Stomach smooth muscle (tissue), 2 donors: ENCODE data around the gene PPBP.
"Not testable (repeated sequence)": the region's sequence is repeated elsewhere in the genome, so short reads cannot be mapped to it uniquely, and the experiment has no call there.

Source experiments
- H3K27ac ChIP-seq: one replicate; pipeline ENCODE4 v1.7.0; 2013; ENCODE audit warnings: mild to moderate bottlenecking, low read length, inconsistent platforms
- H3K27me3 ChIP-seq, 2 donors: one replicate each; pipeline ENCODE4 v1.7.0; 2013; ENCODE audit warnings: low read length in 2 of 2; ENCODE audit not compliant: insufficient read depth in 2 of 2, control insufficient read depth in 1 of 2
- H3K36me3 ChIP-seq, 2 donors: one replicate each; pipeline ENCODE4 v1.7.0; 2013; ENCODE audit warnings: low read length in 2 of 2; ENCODE audit not compliant: control insufficient read depth in 2 of 2, insufficient read depth in 2 of 2
- H3K4me1 ChIP-seq: one replicate; pipeline ENCODE4 v1.7.0; 2013; ENCODE audit warnings: low read length; ENCODE audit not compliant: control insufficient read depth, insufficient read depth
- H3K4me3 ChIP-seq, 2 donors: one replicate each; pipeline ENCODE4 v1.7.0; 2013; ENCODE audit warnings: low read length in 2 of 2
- H3K9ac ChIP-seq, 2 donors: one replicate each; pipeline ENCODE4 v1.7.0; 2013; ENCODE audit warnings: low read length in 2 of 2, mild to moderate bottlenecking in 1 of 2
- H3K9me3 ChIP-seq, 2 donors: one replicate each; pipeline ENCODE4 v1.7.0; 2013; ENCODE audit warnings: low read length in 2 of 2; ENCODE audit not compliant: control insufficient read depth in 2 of 2
- donor health status: healthy.
- donor health status: Pancreatic carcinoma.

Gene PPBP

DNA sequence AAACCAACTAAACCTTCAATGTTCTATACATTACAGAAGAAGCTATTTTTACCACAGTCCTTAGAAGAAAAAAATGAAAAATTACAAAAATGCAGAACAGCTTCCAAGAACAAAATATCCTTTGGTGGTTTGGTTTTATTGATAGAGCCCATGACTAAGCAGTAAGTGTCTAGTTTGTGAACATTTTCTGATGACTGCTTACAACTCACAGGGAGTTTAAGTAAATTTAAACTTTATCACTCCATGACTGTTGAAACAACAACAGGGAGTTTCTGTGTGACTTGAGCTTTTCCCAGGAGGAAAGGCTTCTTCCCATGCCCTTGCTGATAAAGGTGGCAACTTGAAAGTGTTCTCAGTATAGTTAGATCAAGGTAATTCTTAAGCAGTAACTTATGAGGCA, 9.1 kb downstream of the PPBP start:
- Histone ChIP-seq H3K4me1 (no peaks in the 10 kb centered on the region), H3K27ac (no peak overlapping the region), H3K9ac (no peak overlapping the region), H3K36me3 (no peaks in the 10 kb centered on the region), H3K9me3 (no peaks in the 10 kb centered on the region), H3K4me3 (no peak overlapping the region), H3K27me3 (peaks cover 0 to 2% of the 10 kb centered on the region in 2 donors)

DNA sequence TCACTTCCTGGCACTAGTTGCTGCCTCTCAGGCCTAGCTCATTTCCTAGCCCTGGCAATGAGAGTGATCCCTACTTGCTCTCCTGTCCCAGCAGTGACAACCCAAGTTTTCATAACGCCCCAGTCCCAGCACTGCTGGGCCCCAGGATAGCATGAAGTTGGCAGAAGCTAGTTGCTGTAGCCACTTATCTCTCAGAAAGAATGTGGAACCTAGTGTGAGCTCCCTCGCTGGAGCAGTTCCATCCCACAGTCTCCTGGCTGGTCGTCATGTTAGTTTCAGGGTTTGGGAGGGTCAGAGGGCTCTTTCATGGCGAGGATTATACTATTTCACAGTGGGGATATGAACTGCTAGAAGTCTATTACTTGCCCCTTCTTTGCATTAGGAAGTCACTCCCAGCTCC, 11.3 kb downstream of the PPBP start:
- Histone ChIP-seq H3K27me3 (peaks cover 0 to 2% of the 10 kb centered on the region in 2 donors), H3K4me3 (no peak overlapping the region), H3K9ac (no peak overlapping the region), H3K36me3 (no peaks in the 10 kb centered on the region), H3K4me1 (no peaks in the 10 kb centered on the region), H3K9me3 (no peaks in the 10 kb centered on the region), H3K27ac (no peak overlapping the region)

DNA sequence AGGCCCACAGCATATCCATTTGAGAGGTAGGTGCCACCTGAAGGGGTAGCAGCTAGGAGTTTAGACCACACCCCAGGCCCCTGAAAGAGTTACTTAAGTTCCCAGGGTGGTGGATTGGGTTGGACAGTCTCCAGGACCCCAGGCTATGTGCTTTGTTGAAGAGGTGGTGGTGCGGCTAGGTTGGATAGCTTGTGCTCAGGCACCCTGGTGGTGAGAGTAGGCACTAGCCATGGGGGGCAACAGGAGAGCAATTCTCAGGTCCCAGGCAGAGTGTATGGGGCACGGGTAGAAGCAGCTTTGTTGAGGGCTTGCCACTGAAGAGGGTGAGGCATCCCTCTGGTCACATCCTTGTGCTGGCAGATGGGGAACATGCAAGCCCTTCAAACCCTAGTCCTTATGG, 11.8 kb downstream of the PPBP start:
- no peak overlapping the region for H3K9ac ChIP-seq
- no peaks in the 10 kb centered on the region for H3K4me1 ChIP-seq
- H3K4me3 ChIP-seq = no peak overlapping the region
- no peaks in the 10 kb centered on the region for H3K9me3 ChIP-seq
- H3K27me3 ChIP-seq = no peaks in the 10 kb centered on the region
- no peaks in the 10 kb centered on the region for H3K36me3 ChIP-seq
- H3K27ac ChIP-seq = no peak overlapping the region

DNA sequence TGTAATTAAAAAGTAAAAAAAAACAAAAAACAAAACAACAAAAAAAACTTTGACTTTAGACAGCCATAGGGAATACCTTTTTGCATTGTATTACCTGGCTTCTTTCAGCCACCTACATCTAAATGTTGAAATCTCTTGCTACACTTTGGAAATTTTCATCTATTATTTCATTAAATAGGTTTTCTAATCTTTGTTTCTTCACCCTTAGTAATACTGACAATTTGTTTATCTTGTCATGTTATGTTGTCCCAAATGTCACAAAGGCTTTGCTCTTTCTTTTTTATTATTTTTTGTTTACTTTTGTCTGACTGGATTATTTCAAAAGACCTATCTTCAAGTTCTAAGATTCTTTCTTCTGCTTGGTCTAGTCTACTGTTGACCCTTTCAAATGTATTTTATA, 13.6 kb downstream of the PPBP start:
- Histone ChIP-seq H3K27me3 (no peaks in the 10 kb centered on the region), H3K36me3 (no peaks in the 10 kb centered on the region), H3K4me1 (no peaks in the 10 kb centered on the region), H3K9ac (no peak overlapping the region), H3K9me3 (peaks cover 0 to 3% of the 10 kb centered on the region in 2 donors), H3K4me3 (no peak overlapping the region), H3K27ac (no peak overlapping the region)

DNA sequence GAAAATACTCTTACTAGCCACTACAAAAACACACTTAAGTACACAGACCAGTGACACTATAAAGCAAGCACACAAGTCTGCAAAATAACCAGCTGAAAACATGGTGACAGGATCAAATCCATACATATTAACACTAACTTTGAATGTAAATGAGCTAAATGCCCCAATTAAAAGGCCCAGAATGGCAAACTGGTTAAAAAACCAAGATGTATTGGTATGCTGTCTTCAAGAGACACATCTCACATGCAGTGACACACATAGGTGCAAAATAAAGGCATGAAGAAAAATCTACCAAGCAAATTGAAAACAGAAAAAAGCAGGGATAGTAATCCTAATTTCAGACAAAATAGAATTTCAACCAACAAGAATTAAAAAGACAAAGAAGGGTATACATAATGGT, 17.0 kb downstream of the PPBP start:
- Histone ChIP-seq H3K27ac (no peak overlapping the region), H3K27me3 (no peaks in the 10 kb centered on the region), H3K4me1 (no peaks in the 10 kb centered on the region), H3K9me3 (peaks cover 0 to 3% of the 10 kb centered on the region in 2 donors), H3K9ac (no peak overlapping the region), H3K36me3 (no peaks in the 10 kb centered on the region), H3K4me3 (no peak overlapping the region)

DNA sequence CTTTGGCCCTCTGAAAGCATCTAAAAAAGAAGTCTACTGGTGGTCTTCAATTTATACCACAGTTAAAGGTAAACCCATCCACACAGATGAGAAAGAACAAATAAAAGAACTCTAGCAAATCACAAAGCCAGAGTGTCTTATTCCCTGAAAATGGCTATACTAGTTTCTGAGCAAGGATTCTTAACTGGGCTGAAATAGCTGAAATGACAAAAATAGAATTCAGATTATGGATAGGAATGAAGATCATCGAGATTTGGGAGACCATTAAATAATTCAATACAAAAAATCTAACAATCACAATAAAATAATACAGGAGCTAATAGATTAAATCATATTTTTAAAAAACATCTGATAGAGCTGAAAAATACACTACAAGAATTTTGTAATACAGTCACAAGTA, 18.0 kb downstream of the PPBP start:
- Histone ChIP-seq H3K27me3 (no peaks in the 10 kb centered on the region), H3K27ac (no peak overlapping the region), H3K9ac (no peak overlapping the region), H3K4me1 (no peaks in the 10 kb centered on the region), H3K4me3 (no peak overlapping the region), H3K36me3 (no peaks in the 10 kb centered on the region), H3K9me3 (peaks cover 0 to 6% of the 10 kb centered on the region in 2 donors)

DNA sequence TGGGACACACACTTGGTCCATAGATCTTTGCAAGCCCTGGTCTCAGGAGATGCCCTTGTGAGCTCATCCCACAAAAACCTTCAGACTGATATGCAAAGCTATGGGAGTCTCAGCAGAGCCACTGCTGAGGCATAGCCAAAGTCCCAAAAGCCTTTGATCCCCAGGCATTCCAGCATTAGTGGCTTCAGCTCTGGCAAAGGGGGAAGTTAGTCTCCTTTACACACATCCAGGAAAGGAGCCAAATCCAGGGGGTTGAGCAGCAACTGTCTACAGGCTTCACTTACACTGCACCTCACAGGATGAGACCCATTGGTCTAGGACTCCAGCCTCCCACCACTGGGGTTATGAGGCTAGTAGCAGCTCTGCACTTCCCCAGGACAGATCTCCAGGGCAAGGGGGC, 20.1 kb downstream of the PPBP start:
- no peaks in the 10 kb centered on the region for H3K36me3 ChIP-seq
- peaks cover 0 to 6% of the 10 kb centered on the region in 2 donors for H3K9me3 ChIP-seq
- no peak overlapping the region for H3K9ac ChIP-seq
- H3K4me1 ChIP-seq = no peaks in the 10 kb centered on the region
- H3K27me3 ChIP-seq = no peaks in the 10 kb centered on the region
- H3K27ac ChIP-seq = no peak overlapping the region
- no peak overlapping the region for H3K4me3 ChIP-seq

DNA sequence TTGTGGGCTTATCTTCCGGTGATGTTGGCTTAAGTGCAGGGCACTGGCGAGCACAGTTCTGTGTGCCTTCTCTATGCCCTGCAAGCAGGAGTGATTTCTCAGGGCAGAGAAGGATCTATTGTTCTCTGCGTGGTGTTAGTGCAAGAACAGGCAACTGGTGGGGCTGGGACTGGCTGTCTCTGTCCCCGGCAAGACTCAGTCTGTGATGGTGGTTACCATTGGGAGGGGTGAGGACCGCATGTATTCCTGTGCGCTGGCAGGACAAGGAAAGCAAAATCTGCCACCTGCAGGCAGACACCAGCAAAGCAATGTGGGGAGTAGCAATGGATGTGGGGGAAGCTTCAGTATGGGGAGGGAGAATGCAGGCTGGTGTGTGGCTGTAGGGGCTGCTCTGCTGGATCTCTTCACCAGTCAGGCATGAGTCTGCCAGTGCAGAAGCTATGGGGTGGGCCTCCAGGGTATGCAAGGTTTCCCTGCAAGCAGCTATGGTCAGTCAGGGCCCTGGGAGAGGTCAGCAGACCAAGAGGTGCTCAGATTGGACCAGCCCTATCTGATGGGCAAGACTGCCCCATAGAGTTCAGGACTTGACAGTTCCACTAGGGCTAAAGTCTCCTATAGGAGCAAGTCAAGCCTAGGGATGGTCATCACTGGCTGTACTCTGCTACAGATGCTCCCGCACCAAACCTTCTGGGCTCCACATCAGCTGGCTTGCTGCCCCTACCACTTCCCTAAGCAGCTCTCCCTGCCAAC, 23.0 kb downstream of the PPBP start:
- Histone ChIP-seq H3K9me3 (peaks cover 4 to 6% of the 10 kb centered on the region in 2 donors), H3K36me3 (no peaks in the 10 kb centered on the region), H3K4me3 (no peak overlapping the region), H3K9ac (no peak overlapping the region), H3K27ac (no peak overlapping the region), H3K27me3 (no peaks in the 10 kb centered on the region), H3K4me1 (no peaks in the 10 kb centered on the region)

DNA sequence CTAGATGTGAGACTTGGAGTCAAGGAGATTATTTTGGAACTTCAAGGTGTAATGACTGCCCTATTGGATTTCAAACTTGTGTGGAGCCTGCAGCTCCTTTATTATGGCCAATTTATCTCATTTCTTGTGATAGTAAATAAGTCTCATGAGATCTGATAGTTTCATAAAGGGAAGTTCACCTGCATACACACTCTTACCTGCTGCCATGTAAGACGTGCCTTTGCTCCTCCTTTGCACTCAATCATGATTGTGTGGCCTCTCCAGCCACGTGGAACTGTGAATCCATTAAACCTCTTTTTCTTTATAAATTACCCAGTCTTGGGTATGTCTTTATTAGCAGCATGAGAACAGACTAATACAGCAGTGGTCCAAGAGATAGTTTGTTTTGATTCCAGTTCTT, 25.3 kb downstream of the PPBP start:
- no peaks in the 10 kb centered on the region for H3K4me1 ChIP-seq
- no peaks in the 10 kb centered on the region for H3K36me3 ChIP-seq
- H3K27me3 ChIP-seq = no peaks in the 10 kb centered on the region
- peaks cover 4 to 6% of the 10 kb centered on the region in 2 donors for H3K9me3 ChIP-seq
- no peak overlapping the region for H3K4me3 ChIP-seq
- H3K9ac ChIP-seq = no peak overlapping the region
- no peak overlapping the region for H3K27ac ChIP-seq

DNA sequence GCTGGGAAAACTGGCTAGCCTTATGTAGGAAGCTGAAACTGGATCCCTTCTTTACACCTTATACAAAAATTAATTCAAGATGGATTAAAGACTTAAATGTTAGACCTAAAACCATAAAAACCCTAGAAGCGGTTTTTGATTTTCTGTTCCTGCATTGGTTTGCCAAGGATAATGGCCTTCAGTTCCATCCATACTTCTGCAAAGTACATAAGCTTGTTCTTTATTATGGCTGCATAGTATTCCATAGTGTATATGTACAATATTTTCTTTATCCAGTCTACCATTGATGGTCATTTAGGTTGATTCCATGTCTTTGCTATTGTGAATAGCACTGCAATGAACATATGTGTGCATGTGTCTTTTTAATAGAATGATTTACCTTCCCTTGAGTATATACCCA, 28.9 kb downstream of the PPBP start:
- not testable (repeated sequence) for H3K36me3 ChIP-seq, H3K4me1 ChIP-seq, H3K4me3 ChIP-seq, H3K9me3 ChIP-seq, H3K27me3 ChIP-seq, H3K27ac ChIP-seq, H3K9ac ChIP-seq

DNA sequence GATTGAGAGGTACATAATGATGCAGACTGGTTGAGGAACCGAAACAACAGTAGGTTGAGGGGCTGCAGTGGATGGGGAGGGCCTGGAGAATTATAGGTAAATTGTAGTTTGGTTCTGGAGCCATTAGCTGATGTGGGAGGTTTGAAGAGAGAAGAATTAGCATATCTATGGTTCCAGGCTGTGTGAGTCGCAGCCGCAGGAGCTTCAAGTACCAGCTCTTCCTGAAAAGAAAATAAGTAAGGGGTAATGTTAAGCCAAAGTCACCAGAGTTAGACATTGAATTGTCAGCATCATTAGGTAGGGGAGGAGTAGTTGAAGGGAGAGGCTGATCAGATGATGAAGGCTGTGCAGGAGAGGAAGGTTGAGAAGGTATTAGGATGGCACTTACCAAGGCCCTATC, 35.6 kb downstream of the PPBP start:
- H3K27me3 ChIP-seq = peaks cover 0 to 2% of the 10 kb centered on the region in 2 donors
- H3K27ac ChIP-seq = no peak overlapping the region
- no peak overlapping the region for H3K4me3 ChIP-seq
- no peaks in the 10 kb centered on the region for H3K36me3 ChIP-seq
- H3K9me3 ChIP-seq = no peaks in the 10 kb centered on the region
- no peaks in the 10 kb centered on the region for H3K4me1 ChIP-seq
- H3K9ac ChIP-seq = no peak overlapping the region
